Effector memory CD8-positive, alpha-beta T cell (primary cell): ENCODE measurements around the gene DLG1.
"Not testable (repeated sequence)": the region's sequence is repeated elsewhere in the genome, so short reads cannot be mapped to it uniquely, and the experiment has no call there.

Experiments
- ATAC-seq: fragments of 150-1000 bp; cut with Tn5 transposase; replicated peaks from 2 replicates; pipeline ENCODE4 v1.10.0; 2021; ENCODE audit warnings: mild to moderate bottlenecking, moderate library complexity
- DNase-seq, 3 experiments: peaks; one replicate each; pipeline ENCODE4 v3.0.0; 2021
- H3K27ac Mint-ChIP-seq, 2 donors: one replicate each; pipeline ENCODE4 v1.8.0; 2022; ENCODE audit warnings: mild to moderate bottlenecking in 2 of 2, mixed read lengths in 2 of 2, moderate library complexity in 2 of 2
- H3K27me3 Mint-ChIP-seq, 2 donors: one replicate each; pipeline ENCODE4 v1.8.0; 2022; ENCODE audit warnings: mixed read lengths in 2 of 2
- H3K36me3 Mint-ChIP-seq: one replicate; pipeline ENCODE4 v1.8.0; 2022; ENCODE audit warnings: mild to moderate bottlenecking, moderate library complexity, mixed read lengths; ENCODE audit not compliant: insufficient read depth
- H3K4me1 Mint-ChIP-seq, 2 donors: one replicate each; pipeline ENCODE4 v1.8.0; 2022; ENCODE audit warnings: low read depth in 2 of 2, mixed read lengths in 2 of 2
- H3K4me3 Mint-ChIP-seq, 2 donors: one replicate each; pipeline ENCODE4 v1.8.0; 2022; ENCODE audit warnings: mild to moderate bottlenecking in 2 of 2, mixed read lengths in 2 of 2, moderate library complexity in 2 of 2
- H3K9me3 Mint-ChIP-seq, 2 donors: one replicate each; pipeline ENCODE4 v1.8.0; 2022; ENCODE audit warnings: mixed read lengths in 2 of 2

The DLG1 gene

DNA sequence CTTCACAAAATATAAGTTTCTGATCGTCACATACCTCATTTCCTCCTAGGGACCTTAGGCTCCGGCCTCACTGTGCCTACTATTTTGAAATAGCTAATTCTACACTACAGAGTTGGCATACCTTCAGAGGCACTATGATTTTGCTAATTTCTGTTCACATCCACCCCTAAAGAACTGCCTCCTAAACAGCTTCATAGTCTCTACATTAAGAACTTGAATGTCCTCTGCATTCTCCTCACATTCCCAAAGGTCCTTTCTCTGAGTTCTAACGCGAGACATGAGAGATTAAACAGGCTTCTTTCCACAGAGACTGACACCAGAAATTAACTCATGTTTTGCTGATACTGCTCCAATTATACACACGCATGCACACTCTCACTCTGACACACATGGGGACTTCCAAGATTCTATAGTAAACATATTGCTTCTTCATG, 75.5 kb downstream of the DLG1 start:
- H3K4me1 Mint-ChIP-seq = peaks cover 14 to 34% of the 10 kb centered on the region in 2 donors
- ATAC-seq = no peak

DNA sequence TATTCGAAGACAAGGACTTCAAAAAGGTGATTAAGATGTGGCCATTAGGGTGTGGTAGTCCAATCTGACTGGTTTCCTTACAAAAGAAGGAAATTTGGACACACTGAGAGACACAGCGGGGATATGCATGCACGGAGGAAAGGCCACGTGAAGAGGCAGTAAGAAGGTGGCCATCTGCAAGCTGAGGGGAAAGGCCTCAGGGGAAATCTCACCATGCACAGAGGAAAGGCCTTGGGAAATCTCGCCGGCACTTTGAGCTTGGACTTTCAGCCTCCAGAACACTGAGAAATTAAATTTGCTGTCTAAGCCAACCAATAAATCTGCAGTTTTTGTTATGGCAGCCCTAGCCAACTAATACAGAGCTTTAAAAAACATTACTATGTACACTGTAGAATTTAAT, 78.8 kb downstream of the DLG1 start:
- ATAC-seq (no peak), DNase-seq (no peak)
- peaks cover 7% of the 10 kb centered on the region for H3K36me3 Mint-ChIP-seq
- H3K9me3 Mint-ChIP-seq = no peaks in the 10 kb centered on the region
- H3K4me3 Mint-ChIP-seq = no peak overlapping the region
- peaks cover 12 to 39% of the 10 kb centered on the region in 2 donors for H3K4me1 Mint-ChIP-seq
- H3K27me3 Mint-ChIP-seq = no peaks in the 10 kb centered on the region
- no peak overlapping the region for H3K27ac Mint-ChIP-seq

More for the DNA sequence above, 75.5 kb downstream of the DLG1 start:
- Mint-ChIP-seq H3K27ac (no peak overlapping the region), H3K4me3 (no peak overlapping the region), H3K36me3 (peaks cover 12% of the 10 kb centered on the region), H3K9me3 (no peaks in the 10 kb centered on the region), H3K27me3 (no peaks in the 10 kb centered on the region)
- DNase-seq = no peak

DNA sequence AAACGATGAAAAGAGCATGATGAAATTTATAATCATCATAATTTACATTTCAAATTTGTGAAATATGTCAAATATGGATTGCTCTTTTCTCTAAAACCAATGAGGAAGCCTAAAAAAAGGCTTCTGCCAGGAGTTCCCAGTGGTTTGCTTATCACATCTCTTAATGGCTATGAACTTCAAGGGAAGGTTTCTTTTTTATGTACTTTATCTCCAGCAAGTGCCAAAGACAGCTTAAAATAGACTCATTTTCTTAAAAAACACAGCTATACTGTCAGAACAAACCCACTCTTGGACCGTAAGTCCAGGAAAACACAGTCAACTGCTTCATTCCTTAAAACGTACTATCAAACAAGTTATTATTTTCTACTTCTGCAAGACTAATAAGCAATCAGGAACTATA, 80.2 kb downstream of the DLG1 start:
- ATAC-seq = no peak
- H3K36me3 Mint-ChIP-seq = peaks cover 7% of the 10 kb centered on the region
- peaks cover 14 to 44% of the 10 kb centered on the region in 2 donors for H3K4me1 Mint-ChIP-seq
- no peak overlapping the region for H3K27ac Mint-ChIP-seq
- H3K27me3 Mint-ChIP-seq = no peaks in the 10 kb centered on the region
- DNase-seq = no peak
- no peak overlapping the region for H3K4me3 Mint-ChIP-seq
- no peaks in the 10 kb centered on the region for H3K9me3 Mint-ChIP-seq

DNA sequence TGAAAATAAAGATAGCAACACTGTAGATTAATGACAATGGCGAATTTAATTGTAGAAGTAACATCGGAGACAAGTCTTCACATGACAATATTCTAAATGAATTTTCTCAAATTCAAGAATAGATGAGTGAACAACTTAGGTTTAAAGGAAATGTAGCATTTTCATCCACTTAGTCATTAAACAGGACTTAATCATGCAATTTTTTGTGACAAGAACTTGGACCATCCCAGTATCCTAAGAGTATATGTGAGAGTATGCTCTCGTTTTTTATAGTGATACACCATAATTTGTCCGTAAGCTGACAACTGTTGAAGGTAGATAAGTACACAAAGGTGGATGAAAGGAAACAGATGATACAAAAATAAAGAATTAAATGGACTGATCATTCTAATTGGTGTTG, 81.5 kb downstream of the DLG1 start:
- DNase-seq = no peak
- no peak for ATAC-seq
- H3K27me3 Mint-ChIP-seq = no peaks in the 10 kb centered on the region
- no peaks in the 10 kb centered on the region for H3K9me3 Mint-ChIP-seq
- H3K27ac Mint-ChIP-seq = no peak overlapping the region
- H3K36me3 Mint-ChIP-seq = peaks cover 7% of the 10 kb centered on the region
- no peak overlapping the region for H3K4me3 Mint-ChIP-seq
- H3K4me1 Mint-ChIP-seq = peaks cover 10 to 47% of the 10 kb centered on the region in 2 donors

DNA sequence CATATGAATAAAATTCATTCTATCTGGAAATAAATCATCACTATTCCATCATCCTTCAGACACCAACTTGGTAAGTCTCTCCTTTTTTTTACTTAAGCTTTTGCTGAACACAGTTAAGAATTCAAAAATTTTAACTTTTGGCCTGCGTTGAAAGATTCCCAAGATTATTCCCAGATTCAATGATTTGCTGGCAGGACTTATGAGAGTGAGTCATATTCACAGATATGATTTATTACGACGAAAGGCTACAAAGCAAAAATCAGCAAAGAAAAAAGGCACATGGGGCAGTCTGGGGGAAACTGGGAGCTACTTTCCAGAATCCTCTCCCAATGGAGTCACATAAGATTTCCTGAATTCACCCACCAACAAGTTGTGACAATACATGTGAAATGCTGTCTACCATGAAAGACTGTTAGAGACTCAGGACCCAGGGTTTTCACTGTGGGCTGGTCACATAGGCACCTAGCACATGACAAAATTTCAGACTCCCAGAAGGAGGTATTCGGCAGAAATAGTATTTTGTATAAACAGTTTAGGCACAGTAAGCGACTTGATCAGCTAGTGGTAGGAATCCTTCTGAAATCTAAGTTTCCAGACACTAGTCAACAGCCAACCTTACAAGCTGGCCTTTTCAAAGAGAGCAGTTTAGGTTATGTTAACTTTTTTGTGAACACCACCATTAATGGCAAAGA, 82.1 kb downstream of the DLG1 start:
- H3K27me3 Mint-ChIP-seq = no peaks in the 10 kb centered on the region
- H3K4me1 Mint-ChIP-seq = peaks cover 16 to 52% of the 10 kb centered on the region in 2 donors
- H3K36me3 Mint-ChIP-seq = peaks cover 7% of the 10 kb centered on the region
- H3K27ac Mint-ChIP-seq = no peak overlapping the region
- H3K9me3 Mint-ChIP-seq = no peaks in the 10 kb centered on the region
- DNase-seq (no peak), ATAC-seq (no peak)
- no peak overlapping the region for H3K4me3 Mint-ChIP-seq

DNA sequence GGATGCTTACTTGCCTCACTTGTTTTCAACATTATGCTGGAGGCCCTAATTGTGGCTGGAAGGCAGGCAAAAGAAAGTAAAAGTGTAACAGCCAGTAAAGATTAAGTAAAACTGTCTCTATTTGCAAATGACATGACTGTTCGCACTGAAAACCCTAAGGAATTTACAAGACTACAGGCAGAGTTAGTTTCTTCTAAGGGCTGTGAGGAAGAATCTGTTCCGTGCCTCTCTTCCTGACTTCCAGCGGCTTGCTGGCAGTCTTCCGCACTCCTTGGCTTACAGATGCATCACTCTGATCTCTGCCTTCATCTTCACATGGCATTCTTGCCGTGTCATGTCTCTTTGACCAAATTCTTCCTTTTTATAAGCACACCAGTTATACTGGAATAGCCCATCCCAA, 86.1 kb downstream of the DLG1 start:
- H3K27ac Mint-ChIP-seq = no peak overlapping the region
- H3K27me3 Mint-ChIP-seq = no peaks in the 10 kb centered on the region
- no peaks in the 10 kb centered on the region for H3K36me3 Mint-ChIP-seq
- ATAC-seq (no peak), DNase-seq (no peak)
- peaks cover 30 to 52% of the 10 kb centered on the region in 2 donors for H3K4me1 Mint-ChIP-seq
- H3K4me3 Mint-ChIP-seq = no peak overlapping the region
- H3K9me3 Mint-ChIP-seq = no peaks in the 10 kb centered on the region

DNA sequence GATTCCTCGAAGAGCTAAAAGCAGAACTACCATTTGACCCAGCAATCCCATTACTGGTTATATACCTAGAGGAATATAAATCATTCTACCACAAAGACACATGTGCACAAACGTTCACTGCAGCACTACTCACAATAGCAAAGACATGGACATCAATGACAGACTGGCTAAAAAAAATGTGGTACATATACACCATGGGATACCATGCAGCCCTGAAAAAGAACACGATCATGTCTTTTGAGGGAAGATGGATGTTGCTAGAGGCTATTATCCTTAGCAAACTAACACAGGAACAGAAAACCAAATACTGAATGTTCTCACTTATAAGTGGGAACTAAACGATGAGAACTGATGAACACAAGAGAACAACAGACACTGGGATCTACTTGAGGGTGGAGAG, 86.7 kb downstream of the DLG1 start:
- H3K36me3 Mint-ChIP-seq, H3K9me3 Mint-ChIP-seq, DNase-seq, ATAC-seq, H3K27me3 Mint-ChIP-seq, H3K4me3 Mint-ChIP-seq: not testable (repeated sequence)
- H3K4me1 Mint-ChIP-seq = peaks cover 30 to 50% of the 10 kb centered on the region in 2 donors
- H3K27ac Mint-ChIP-seq = peak overlapping the region in 1 of 2 donors; percentile 72

DNA sequence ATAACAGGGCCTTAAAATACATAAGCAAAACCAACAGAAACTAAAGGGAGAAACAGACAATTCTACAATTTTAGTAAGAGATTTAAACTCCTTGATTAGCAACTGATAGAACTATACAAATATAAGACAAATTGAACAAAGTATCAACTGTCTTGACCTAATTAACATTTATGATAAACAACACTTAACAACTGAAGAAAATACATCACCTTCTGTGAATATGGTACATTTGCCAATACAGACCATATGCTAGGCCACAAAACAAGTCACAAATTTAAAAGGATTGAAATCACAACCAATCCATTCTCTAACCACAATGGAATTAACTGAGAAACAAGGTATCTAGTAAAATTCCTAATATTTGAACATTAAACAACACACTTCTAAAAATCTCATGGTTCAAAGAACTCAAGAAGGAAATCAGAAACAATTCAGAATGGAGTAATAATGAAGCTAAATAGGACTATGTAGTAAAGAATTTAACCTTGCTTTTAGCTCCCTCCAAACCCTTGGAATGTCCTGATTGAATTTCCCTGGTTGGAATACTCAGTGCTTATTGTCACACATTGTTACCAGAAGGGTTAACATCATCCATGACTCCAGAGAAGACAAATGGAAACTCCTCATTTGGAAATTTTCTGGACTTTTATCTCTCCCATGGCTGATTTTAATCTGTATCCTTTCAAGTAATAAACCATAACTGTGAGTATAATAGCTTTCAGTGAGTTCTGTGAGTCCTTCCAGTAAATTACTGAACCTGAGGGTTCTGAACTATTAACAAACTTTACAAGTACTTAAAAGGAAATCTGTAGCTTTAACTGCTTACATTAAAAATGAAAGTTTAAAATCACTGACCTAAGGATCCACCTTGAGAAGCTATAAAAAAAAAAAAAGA, 88.8 kb downstream of the DLG1 start:
- H3K27me3 Mint-ChIP-seq = no peaks in the 10 kb centered on the region
- H3K9me3 Mint-ChIP-seq = no peaks in the 10 kb centered on the region
- H3K4me1 Mint-ChIP-seq = peaks cover 31 to 42% of the 10 kb centered on the region in 2 donors
- DNase-seq = no peak
- H3K36me3 Mint-ChIP-seq = no peaks in the 10 kb centered on the region
- peak overlapping the region in 1 of 2 donors; percentile 2 for H3K4me3 Mint-ChIP-seq
- ATAC-seq = no peak
- peak overlapping the region in 1 of 2 donors; percentile 0 for H3K27ac Mint-ChIP-seq

DNA sequence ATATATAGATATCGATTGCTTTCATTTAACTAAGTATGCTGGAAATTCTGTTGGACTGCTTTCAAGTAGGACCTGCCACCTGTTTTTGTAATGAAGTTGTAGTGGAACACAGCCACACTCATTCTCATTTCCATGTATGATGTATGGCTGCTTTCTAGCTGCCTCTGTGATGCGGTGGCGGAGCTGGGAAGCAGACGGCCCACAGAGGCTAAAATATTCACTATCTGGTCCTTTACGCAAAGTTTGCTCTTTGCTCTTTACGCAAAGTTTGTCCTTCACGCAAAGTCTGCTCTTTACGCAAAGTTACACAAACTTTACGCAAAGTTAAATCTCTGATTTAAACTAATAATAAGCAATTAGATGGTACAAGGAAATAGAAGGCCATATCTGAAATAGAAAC, 91.5 kb downstream of the DLG1 start:
- H3K36me3 Mint-ChIP-seq = no peaks in the 10 kb centered on the region
- H3K4me1 Mint-ChIP-seq = peaks cover 26 to 43% of the 10 kb centered on the region in 2 donors
- no peaks in the 10 kb centered on the region for H3K27me3 Mint-ChIP-seq
- no peak for ATAC-seq
- H3K27ac Mint-ChIP-seq = no peak overlapping the region
- DNase-seq = no peak
- H3K9me3 Mint-ChIP-seq = no peaks in the 10 kb centered on the region
- H3K4me3 Mint-ChIP-seq = no peak overlapping the region

DNA sequence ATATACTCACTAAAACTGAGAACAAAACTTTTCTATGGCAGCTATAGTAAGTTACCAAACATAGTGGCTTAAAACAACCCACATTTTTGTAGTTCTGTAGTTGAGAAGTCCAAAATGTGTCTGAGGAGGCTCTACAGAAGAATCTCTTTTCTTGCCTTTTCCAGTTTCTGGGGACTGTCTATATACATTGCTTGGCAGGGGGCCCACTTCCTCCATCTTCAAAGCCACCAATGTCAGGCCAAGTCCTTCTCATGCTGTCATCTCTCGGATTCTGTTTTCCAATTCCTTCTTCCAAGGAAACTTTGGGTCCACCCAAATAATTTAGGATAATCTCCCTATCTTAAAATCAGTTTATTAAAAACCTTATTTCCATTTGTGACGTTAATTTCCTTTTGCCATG, 92.7 kb downstream of the DLG1 start:
- Mint-ChIP-seq H3K27me3 (no peaks in the 10 kb centered on the region), H3K4me1 (peaks cover 24 to 42% of the 10 kb centered on the region in 2 donors), H3K9me3 (no peaks in the 10 kb centered on the region), H3K4me3 (no peak overlapping the region), H3K36me3 (no peaks in the 10 kb centered on the region), H3K27ac (no peak overlapping the region)
- DNase-seq = no peak
- no peak for ATAC-seq

DNA sequence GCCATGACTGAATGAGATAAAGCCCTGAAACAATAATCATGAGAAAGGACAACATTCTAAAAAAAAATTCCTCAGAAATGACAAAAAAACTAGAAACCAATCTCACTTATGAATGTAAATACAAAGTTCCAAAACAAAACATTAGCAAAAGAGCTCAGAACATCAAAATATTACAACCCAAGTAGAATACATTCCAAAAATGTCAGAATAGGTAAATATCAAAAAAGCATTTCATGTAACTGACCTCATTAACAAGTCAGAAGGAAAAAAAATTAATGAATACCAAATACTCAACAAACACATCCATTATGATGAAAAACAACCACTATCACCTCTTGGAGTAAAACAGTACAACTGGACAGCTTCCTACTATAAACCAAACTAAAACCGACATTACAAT, 93.1 kb downstream of the DLG1 start:
- ATAC-seq = no peak

DNA sequence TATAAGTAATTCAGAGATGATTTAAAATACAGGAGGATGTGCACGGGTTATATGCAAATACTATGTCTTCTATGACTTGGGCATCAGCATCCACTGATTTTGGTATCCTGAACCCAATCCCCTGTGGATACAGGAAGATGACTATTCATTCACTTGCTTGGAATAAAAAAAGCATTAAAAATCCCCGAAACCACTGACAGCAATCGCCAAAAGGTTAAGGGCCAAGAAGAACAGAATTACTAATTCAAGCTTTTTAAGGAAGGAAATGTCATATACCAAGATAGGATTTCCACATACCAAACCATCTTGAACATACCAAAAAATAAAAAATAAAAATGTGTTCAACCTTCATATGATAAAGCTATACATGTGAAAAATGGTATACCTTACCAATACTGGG, 93.7 kb downstream of the DLG1 start:
- Mint-ChIP-seq H3K27ac (peak overlapping the region; percentile 22 to 32), H3K36me3 (no peaks in the 10 kb centered on the region), H3K4me1 (peaks cover 23 to 41% of the 10 kb centered on the region in 2 donors), H3K4me3 (no peak overlapping the region), H3K27me3 (no peaks in the 10 kb centered on the region), H3K9me3 (no peaks in the 10 kb centered on the region)
- ATAC-seq (no peak), DNase-seq (no peak)

More for the DNA sequence above, 93.1 kb downstream of the DLG1 start:
- Mint-ChIP-seq H3K4me3 (no peak overlapping the region), H3K27me3 (no peaks in the 10 kb centered on the region), H3K36me3 (no peaks in the 10 kb centered on the region), H3K9me3 (no peaks in the 10 kb centered on the region), H3K4me1 (peaks cover 27 to 45% of the 10 kb centered on the region in 2 donors), H3K27ac (peak overlapping the region in 1 of 2 donors; percentile 32)
- DNase-seq = no peak

DNA sequence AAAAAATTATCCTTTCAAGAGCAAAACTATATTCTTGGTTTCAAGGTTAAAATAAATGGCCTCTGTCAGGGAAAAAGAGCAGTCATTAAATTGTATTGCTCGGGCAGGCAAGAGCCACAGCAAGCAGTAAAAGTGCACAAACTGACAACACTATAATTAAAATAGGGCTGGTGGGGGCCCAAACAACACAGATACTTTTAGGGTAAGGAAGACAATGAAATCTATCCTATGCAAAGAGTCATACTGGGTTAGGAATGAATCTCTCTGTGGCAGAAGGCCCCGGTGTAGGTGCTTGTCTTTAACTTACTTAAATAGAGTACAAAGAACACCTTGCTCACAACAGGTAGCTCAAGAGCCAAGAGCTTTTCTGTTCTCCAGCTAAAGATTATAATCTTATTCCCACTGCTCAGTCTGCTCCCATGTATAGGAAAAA, 94.7 kb downstream of the DLG1 start:
- no peaks in the 10 kb centered on the region for H3K9me3 Mint-ChIP-seq
- no peaks in the 10 kb centered on the region for H3K36me3 Mint-ChIP-seq
- no peak overlapping the region for H3K4me3 Mint-ChIP-seq
- DNase-seq (no peak), ATAC-seq (no peak)
- peak overlapping the region in 1 of 2 donors; percentile 59 for H3K27ac Mint-ChIP-seq
- H3K4me1 Mint-ChIP-seq = peaks cover 20 to 38% of the 10 kb centered on the region in 2 donors
- H3K27me3 Mint-ChIP-seq = no peaks in the 10 kb centered on the region

DNA sequence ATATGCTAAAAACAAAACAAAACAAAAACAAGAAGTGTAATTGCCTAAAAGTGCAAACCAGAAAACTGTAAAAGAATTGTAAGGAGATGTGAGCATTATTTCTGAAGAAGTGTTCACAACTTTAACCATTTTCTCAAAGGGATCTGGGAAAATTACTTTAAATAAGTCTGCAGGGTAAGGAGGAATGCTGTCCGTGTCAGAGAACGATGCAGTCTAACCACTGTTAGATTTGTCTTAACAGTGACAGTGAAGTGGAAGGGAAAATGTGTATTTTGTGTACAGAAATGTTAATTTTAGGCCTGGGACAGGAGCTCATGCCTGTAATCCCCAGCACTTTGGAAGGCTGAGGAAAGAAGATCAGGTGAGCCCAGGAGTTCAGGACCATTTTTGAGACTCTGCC, 95.7 kb downstream of the DLG1 start:
- DNase-seq (no peak), ATAC-seq (no peak)
- H3K9me3 Mint-ChIP-seq = no peaks in the 10 kb centered on the region
- H3K4me3 Mint-ChIP-seq = no peak overlapping the region
- peaks cover 16 to 34% of the 10 kb centered on the region in 2 donors for H3K4me1 Mint-ChIP-seq
- H3K27ac Mint-ChIP-seq = no peak overlapping the region
- H3K27me3 Mint-ChIP-seq = no peaks in the 10 kb centered on the region
- no peaks in the 10 kb centered on the region for H3K36me3 Mint-ChIP-seq
